H9 (cell line): ENCODE results near the gene PTCD2. TPM values are rescaled to one million over a fixed set of nuclear protein-coding genes. Genes with fewer than 3 reads are reported as not detected.

Source experiments
- DNase-seq: peaks from one replicate; pipeline ENCODE4 v3.0.0-alpha.2; 2017
- H2AFZ ChIP-seq: one replicate; pipeline ENCODE4 v1.6.1; 2013; ENCODE audit warnings: mild to moderate bottlenecking, low read length, control low read depth, moderate library complexity
- H2AK5ac ChIP-seq: 2 replicates; pipeline ENCODE4 v1.6.1; 2013; ENCODE audit warnings: low read length, control low read depth, mixed read lengths; ENCODE audit not compliant: insufficient read length
- H2BK120ac ChIP-seq: one replicate; pipeline ENCODE4 v1.6.1; 2013; ENCODE audit warnings: low read depth, mild to moderate bottlenecking, low read length, control low read depth, inconsistent platforms; ENCODE audit not compliant: poor library complexity, severe bottlenecking
- H2BK12ac ChIP-seq: 2 replicates; pipeline ENCODE4 v1.6.1; 2013; ENCODE audit warnings: low read length, control low read depth, mixed read lengths, low read depth; ENCODE audit not compliant: insufficient read length
- H2BK15ac ChIP-seq: 2 replicates; pipeline ENCODE4 v1.6.1; 2013; ENCODE audit warnings: low read depth, low read length, control low read depth
- H2BK20ac ChIP-seq: one replicate; pipeline ENCODE4 v1.6.1; 2013; ENCODE audit warnings: low read depth, mild to moderate bottlenecking, low read length, control low read depth, inconsistent platforms; ENCODE audit not compliant: poor library complexity, severe bottlenecking
- H2BK5ac ChIP-seq: 2 replicates; pipeline ENCODE4 v1.6.1; 2013; ENCODE audit warnings: low read length, control low read depth, mixed read lengths; ENCODE audit not compliant: insufficient read length
- H3K14ac ChIP-seq: 2 replicates; pipeline ENCODE4 v1.6.1; 2013; ENCODE audit warnings: low read length, control low read depth; ENCODE audit not compliant: insufficient read depth
- H3K18ac ChIP-seq: 2 replicates; pipeline ENCODE4 v1.6.1; 2013; ENCODE audit warnings: low read depth, mild to moderate bottlenecking, mixed read lengths, low read length, control low read depth; ENCODE audit not compliant: insufficient read length
- H3K23ac ChIP-seq: 2 replicates; pipeline ENCODE4 v1.6.1; 2013; ENCODE audit warnings: low read length, control low read depth, mixed read lengths, low read depth; ENCODE audit not compliant: insufficient read length
- H3K23me2 ChIP-seq: 2 replicates; pipeline ENCODE4 v1.6.1; 2013; ENCODE audit warnings: low read depth, mild to moderate bottlenecking, mixed read lengths, low read length, control low read depth; ENCODE audit not compliant: insufficient read length, poor library complexity, severe bottlenecking
- H3K27ac ChIP-seq: 2 replicates; pipeline ENCODE4 v1.5.1; 2013; ENCODE audit warnings: low read length, control low read depth, mixed read lengths, low read depth; ENCODE audit not compliant: insufficient read length
- H3K27me3 ChIP-seq: 2 replicates; pipeline ENCODE4 v1.6.1; 2013; ENCODE audit warnings: low read length, control low read depth, inconsistent platforms; ENCODE audit not compliant: insufficient read depth
- H3K4ac ChIP-seq: 2 replicates; pipeline ENCODE4 v1.6.1; 2013; ENCODE audit warnings: low read depth, mild to moderate bottlenecking, control low read depth, inconsistent platforms, low read length, moderate library complexity
- H3K4me1 ChIP-seq: 2 replicates; pipeline ENCODE4 v1.6.1; 2013; ENCODE audit warnings: low read length, control low read depth, inconsistent platforms; ENCODE audit not compliant: insufficient read depth
- H3K4me2 ChIP-seq: 2 replicates; pipeline ENCODE4 v1.6.1; 2013; ENCODE audit warnings: low read length, control low read depth, mixed read lengths; ENCODE audit not compliant: insufficient read length, insufficient read depth
- H3K56ac ChIP-seq: 2 replicates; pipeline ENCODE4 v1.6.1; 2013; ENCODE audit warnings: low read depth, mild to moderate bottlenecking, mixed read lengths, low read length, control low read depth; ENCODE audit not compliant: insufficient read length
- H3K79me1 ChIP-seq: 2 replicates; pipeline ENCODE4 v1.6.1; 2013; ENCODE audit warnings: low read depth, mild to moderate bottlenecking, moderate library complexity, low read length, control low read depth, inconsistent platforms; ENCODE audit not compliant: insufficient read depth, poor library complexity, severe bottlenecking
- H3K79me2 ChIP-seq: 2 replicates; pipeline ENCODE4 v1.6.1; 2013; ENCODE audit warnings: low read length, control low read depth, inconsistent platforms; ENCODE audit not compliant: insufficient read depth
- H3K9ac ChIP-seq: 2 replicates; pipeline ENCODE4 v1.6.1; 2013; ENCODE audit warnings: low read length, control low read depth, mixed read lengths; ENCODE audit not compliant: insufficient read length; ENCODE audit errors: extremely low read depth
- H3K9me3 ChIP-seq: one replicate; pipeline ENCODE4 v1.6.1; 2013; ENCODE audit warnings: low read depth, low read length, inconsistent platforms; ENCODE audit not compliant: control insufficient read depth
- H3T11ph ChIP-seq: one replicate; pipeline ENCODE4 v1.6.1; 2013; ENCODE audit warnings: mild to moderate bottlenecking, low read length, control low read depth, inconsistent platforms
- H4K20me1 ChIP-seq: one replicate; pipeline ENCODE4 v1.6.1; 2013; ENCODE audit not compliant: control insufficient read depth, insufficient read length, insufficient read depth
- H4K5ac ChIP-seq: 2 replicates; pipeline ENCODE4 v1.6.1; 2013; ENCODE audit warnings: low read depth, mild to moderate bottlenecking, mixed read lengths, low read length, control low read depth; ENCODE audit not compliant: insufficient read length
- H4K8ac ChIP-seq: replicated peaks from 2 replicates; pipeline ENCODE4 v1.6.1; 2013; ENCODE audit warnings: low read length, control low read depth, mixed read lengths, low read depth; ENCODE audit not compliant: insufficient read length
- H4K91ac ChIP-seq: 2 replicates; pipeline ENCODE4 v1.6.1; 2013; ENCODE audit warnings: low read depth, mild to moderate bottlenecking, moderate library complexity, mixed read lengths, low read length, control low read depth; ENCODE audit not compliant: insufficient read length
- H3K27ac Mint-ChIP-seq, 3 experiments: 2 replicates in 2 of 3; 3 replicates in 1 of 3; pipeline ENCODE4 v1.8.0; 2020 to 2021; ENCODE audit warnings: mixed read lengths in 3 of 3, mild to moderate bottlenecking in 1 of 3, moderate library complexity in 1 of 3
- H3K27me3 Mint-ChIP-seq: 2 replicates; pipeline ENCODE4 v1.8.0; 2021; ENCODE audit warnings: low read depth, mild to moderate bottlenecking, moderate library complexity, mixed read lengths
- H3K36me3 Mint-ChIP-seq, 3 experiments: 2 replicates in 2 of 3; 3 replicates in 1 of 3; pipeline ENCODE4 v1.8.0; 2020 to 2021; ENCODE audit warnings: low read depth in 3 of 3, mixed read lengths in 3 of 3; ENCODE audit not compliant: insufficient read depth in 1 of 3
- H3K4me1 Mint-ChIP-seq, 2 experiments: 2 replicates each; pipeline ENCODE4 v1.8.0; 2020; ENCODE audit warnings: mixed read lengths in 2 of 2
- H3K4me3 Mint-ChIP-seq, 2 experiments: 2 replicates in 1 of 2; 3 replicates in 1 of 2; pipeline ENCODE4 v1.8.0; 2020 to 2021; ENCODE audit warnings: mild to moderate bottlenecking in 2 of 2, mixed read lengths in 2 of 2, moderate library complexity in 1 of 2
- H3K9me3 Mint-ChIP-seq, 2 experiments: 2 replicates in 1 of 2; 3 replicates in 1 of 2; pipeline ENCODE4 v1.8.0; 2020; ENCODE audit warnings: mild to moderate bottlenecking in 2 of 2, mixed read lengths in 2 of 2, moderate library complexity in 1 of 2
- CTCF ChIP-seq: fragments of 200-600 bp; sonication (generic); conservative IDR thresholded peaks from 3 replicates; pipeline ENCODE4 v1.8.0; 2021; ENCODE audit warnings: antibody characterized with exemption, mild to moderate bottlenecking
- WGBS: extraction: QIAGEN DNeasy Blood & Tissue Kit; methylation state at CpG from one replicate; pipeline ENCODE4 v1.1.7; 2013; ENCODE audit warnings: missing lambda C conversion rate, low lambda C conversion rate, mixed read lengths; ENCODE audit not compliant: insufficient read length; ENCODE audit errors: extremely low coverage; 5-methylcytosine and 5-hydroxymethylcytosine counted together
- total RNA-seq: library from RNA; stranded (reverse); gene quantifications from 2 replicates; pipeline ENCODE4 v1.2.1, GENCODE V29; 2021

PTCD2 gene
- total RNA-seq, 1 experiment from 2014 or later: 12.7 TPM

- H2BK20ac ChIP-seq: no peak overlapping the region
- H2BK12ac ChIP-seq: no peak overlapping the region
- TF ChIP-seq CTCF: no peak
- H3K23me2 ChIP-seq: no peaks in the 10 kb centered on the region
- no peaks in the 10 kb centered on the region for H3K4me1 ChIP-seq
- no peak overlapping the region for H2AFZ ChIP-seq
- H4K8ac ChIP-seq: no peak overlapping the region
- H3K27ac ChIP-seq: no peak overlapping the region
- Mint-ChIP-seq H3K36me3 (peaks cover 15 to 63% (median 54%) of the 10 kb centered on the region in 3 experiments), H3K27me3 (no peaks in the 10 kb centered on the region), H3K4me3 (no peak overlapping the region), H3K9me3 (no peaks in the 10 kb centered on the region), H3K27ac (no peak overlapping the region; a peak in 2 of 7 replicates), H3K4me1 (peaks cover 9 to 12% of the 10 kb centered on the region in 2 experiments; a peak in 3 of 4 replicates)
- H2BK120ac ChIP-seq: no peak overlapping the region
- H2BK15ac ChIP-seq: no peak overlapping the region
- DNase-seq: no peak
- H3K23ac ChIP-seq: no peak overlapping the region
- no peaks in the 10 kb centered on the region for H3K79me1 ChIP-seq
- H3K4me2 ChIP-seq: no peak overlapping the region
- no peak overlapping the region for H4K91ac ChIP-seq
- H3K9ac ChIP-seq: no peak overlapping the region
- no peaks in the 10 kb centered on the region for H3K79me2 ChIP-seq
- H3K56ac ChIP-seq: no peak overlapping the region
- no peak overlapping the region for H4K5ac ChIP-seq
- no peaks in the 10 kb centered on the region for H3K27me3 ChIP-seq
- H2BK5ac ChIP-seq: no peak overlapping the region
- H4K20me1 ChIP-seq: no peaks in the 10 kb centered on the region
- H3T11ph ChIP-seq: no peak overlapping the region
- no peak overlapping the region for H3K14ac ChIP-seq
- H2AK5ac ChIP-seq: no peak overlapping the region
- no peak overlapping the region for H3K18ac ChIP-seq
- H3K9me3 ChIP-seq: no peaks in the 10 kb centered on the region
- WGBS: no CpG with 5 or more reads among the region's 1 CpG
- no peak overlapping the region for H3K4ac ChIP-seq
These were observed 10.5 kb downstream of the PTCD2 start for GRCh38 chr5:72330712-72331111.
